SU-DHL-6 (cell line): ENCODE results near the gene IRF9.

Source experiments
- CTCF ChIP-seq: fragments of 200-600 bp; sonication (generic); IDR thresholded peaks from one replicate; pipeline ENCODE4 v1.5.1; 2017; ENCODE audit warnings: antibody characterized with exemption, mild to moderate bottlenecking, low read length, moderate library complexity; ENCODE audit not compliant: insufficient read depth, poor library complexity, severe bottlenecking
- EZH2phosphoT487 ChIP-seq: fragments of 200-600 bp; sonication (generic), shearing (Covaris generic); conservative IDR thresholded peaks from 2 replicates; pipeline ENCODE4 v1.6.1; 2018; ENCODE audit warnings: mild to moderate bottlenecking, antibody characterized with exemption, low read length, moderate library complexity, mixed read lengths

- TF ChIP-seq EZH2phosphoT487 = no peak
- no peak for TF ChIP-seq CTCF
Measured at GRCh38 chr14:24162093-24162492, 1.0 kb downstream of the IRF9 start.
